HG02642 (cell line): ENCODE data around the gene EEF1G.
"Not testable (repeated sequence)": the region's sequence is repeated elsewhere in the genome, so short reads cannot be mapped to it uniquely, and the experiment has no call there.

Experiments
- ATAC-seq: cut with Tn5 transposase; IDR thresholded peaks from one replicate; pipeline ENCODE4 v1.9.1; 2021; ENCODE audit warnings: mild to moderate bottlenecking; ENCODE audit not compliant: unreplicated experiment, poor library complexity

Gene EEF1G

GRCh38 chr11:62580959-62581715, 7.4 kb upstream of the EEF1G start:
- ATAC-seq = no peak

GRCh38 chr11:62579252-62579651, 5.6 kb upstream of the EEF1G start:
- ATAC-seq = no peak

DNA sequence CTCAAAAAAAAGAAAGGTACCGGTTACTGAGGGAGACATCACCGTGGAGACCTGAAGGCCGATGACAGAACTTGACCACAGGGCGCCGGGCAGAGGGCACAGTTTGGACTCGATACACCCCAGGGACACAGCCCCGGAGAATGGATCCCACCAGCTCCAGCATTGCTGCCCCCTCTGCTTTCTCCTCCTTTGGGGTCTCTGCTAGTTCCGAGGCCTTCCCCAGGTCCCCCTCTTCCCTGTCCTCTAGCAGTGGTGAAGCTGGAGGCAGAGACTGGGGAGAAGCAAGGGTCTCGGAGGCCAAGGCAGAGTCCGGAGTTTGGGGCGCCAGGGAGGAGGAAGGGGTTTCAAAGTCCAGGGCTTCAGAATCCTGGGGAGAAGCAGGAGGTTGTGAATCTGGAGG, 4.8 kb upstream of the EEF1G start:
- ATAC-seq = no peak

- ATAC-seq = no peak
These were observed 3.5 kb upstream of the EEF1G start for GRCh38 chr11:62577046-62577714.

DNA sequence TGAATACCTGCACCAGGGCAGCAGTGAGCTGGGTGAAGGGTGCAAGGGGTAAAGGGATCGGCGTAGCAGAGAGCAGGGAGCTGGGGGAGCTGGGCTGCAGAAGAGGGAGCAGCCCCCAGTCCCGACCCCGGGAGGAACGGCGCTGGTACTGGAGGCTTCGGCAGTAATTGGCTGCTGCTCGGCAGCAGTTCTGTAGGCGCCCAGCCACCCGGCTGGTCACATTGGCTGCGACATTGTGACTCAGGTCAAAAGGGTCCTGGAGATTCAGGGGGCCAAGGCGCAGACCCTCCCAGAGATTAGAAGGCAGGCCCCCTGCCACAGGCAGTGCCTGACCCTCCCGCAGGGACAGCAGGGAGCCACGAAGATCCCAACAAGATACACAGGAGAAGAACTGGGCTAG, 2.1 kb upstream of the EEF1G start:
- no peak for ATAC-seq

- no peak for ATAC-seq
These were observed 1.5 kb upstream of the EEF1G start for GRCh38 chr11:62575156-62575555.

DNA sequence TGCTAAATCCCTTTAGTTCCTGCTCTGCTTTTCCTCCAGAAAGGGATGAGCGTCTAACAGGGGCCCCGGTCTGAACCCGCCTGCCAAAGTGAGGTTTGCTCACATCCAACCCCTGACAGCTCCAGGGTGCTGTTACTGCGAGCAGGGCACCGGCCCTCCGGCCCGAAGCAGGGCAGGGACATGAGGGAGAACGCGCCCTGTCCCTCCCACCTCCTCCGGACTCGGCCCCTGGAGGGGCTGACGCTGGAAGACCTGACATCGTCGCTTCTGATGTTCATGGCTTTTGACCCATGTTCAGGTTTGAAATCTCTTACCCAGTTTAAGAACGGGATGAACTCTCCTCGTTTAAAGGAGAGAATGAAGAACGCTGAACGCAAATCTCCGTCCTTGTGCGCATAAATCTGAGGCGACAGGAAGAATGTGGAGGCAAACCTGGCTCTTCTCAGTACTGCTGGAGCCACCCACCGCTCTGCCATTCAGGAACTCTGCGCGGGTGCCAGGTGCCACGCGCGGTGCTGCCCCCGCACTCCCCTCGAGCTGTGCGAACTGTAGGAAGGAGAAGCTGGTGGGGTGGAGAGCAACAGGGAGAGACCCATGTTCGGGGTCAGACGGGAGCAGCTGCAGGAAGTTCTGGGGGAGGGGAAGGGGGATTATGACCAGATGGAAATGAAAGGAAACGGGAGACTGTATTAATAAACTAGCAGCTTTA, 826 bp upstream of the EEF1G start:
- peak; percentile 14 for ATAC-seq

DNA sequence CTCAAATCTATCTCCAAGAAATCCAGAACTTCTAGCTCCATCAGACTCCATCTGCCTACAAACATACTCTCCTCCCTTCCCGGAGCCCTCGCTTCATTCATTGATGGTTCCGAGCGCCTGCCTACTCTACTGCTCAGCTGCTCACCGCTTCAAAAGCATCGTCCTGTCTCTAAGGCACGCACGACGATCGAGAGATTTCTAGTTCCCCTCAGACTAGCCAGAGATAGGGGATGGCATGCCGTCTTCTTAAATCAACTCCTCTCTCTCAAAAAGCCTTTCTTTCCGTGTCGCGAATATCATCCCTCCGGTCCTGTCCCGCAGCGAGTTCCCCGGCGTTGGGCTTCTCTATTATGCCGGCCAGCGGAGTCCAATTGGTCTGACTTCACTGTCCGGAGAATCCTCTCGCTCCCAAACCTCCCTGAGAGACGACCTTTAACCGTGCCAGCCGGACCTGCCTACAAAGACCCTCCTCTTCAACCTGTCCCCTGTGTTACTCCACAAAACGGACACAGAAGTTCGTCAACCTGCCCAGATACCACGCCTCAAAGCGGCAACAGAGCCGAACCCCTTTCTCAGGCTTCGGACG, 592 bp downstream of the EEF1G start:
- ATAC-seq = peak; percentile 0

- ATAC-seq = no peak
These were observed 1.3 kb downstream of the EEF1G start for GRCh38 chr11:62572431-62572830.

DNA sequence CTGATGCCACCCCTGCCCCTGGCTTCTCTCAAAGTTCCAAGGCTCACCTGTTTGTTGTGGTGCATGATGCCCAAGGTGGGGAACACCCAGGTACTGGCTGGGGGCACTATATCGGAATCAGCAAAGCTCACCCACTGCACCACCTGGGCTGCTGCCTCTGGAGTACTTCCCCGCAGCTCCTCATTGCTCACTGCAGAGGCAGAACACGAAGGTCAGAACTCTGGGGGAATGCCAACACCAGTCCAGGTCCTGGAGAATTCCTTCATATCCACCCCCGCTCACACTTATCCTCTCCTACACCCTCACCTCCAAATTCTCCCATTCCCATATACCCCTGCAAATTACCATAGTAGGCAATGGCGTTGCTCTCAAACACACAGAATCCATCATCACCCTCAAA, 2.2 kb downstream of the EEF1G start:
- ATAC-seq = not testable (repeated sequence)

DNA sequence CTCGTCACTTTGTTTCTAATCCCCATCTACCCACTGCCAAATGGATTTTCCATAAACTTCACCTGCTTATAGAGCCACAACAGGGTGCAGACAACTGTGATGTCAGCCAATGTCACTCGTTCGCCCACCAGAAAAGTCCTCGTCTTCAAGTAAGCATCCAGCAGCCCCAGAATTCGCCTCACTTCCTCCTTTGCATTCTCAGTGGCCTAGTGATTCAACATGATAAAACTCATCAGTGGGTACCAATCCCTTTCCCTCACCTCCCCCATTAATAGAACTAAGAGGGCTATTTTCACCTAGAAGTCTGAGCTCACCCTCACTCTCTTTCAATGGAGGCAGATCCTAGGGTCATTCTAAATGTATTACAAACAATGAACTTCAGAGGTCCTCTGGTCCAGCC, 2.8 kb downstream of the EEF1G start:
- not testable (repeated sequence) for ATAC-seq

DNA sequence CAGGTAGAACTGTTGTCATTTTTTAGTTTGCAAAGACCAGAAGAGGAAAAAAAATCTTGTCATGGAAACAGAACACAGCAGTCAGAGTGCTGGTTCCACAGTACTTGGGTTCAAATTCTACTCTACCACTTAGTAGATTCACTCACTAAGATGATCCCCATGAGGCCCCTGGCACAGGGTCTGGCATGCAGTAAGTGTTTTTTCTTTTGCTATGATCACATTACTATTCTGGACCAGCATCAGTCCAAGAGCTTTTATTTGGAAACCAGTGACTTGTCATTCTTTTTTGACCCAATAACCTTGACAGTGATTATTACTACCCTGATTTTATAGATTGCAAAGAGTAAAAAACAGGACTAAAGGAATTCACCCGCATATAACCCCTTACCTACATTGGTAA, 4.1 kb downstream of the EEF1G start:
- no peak for ATAC-seq

DNA sequence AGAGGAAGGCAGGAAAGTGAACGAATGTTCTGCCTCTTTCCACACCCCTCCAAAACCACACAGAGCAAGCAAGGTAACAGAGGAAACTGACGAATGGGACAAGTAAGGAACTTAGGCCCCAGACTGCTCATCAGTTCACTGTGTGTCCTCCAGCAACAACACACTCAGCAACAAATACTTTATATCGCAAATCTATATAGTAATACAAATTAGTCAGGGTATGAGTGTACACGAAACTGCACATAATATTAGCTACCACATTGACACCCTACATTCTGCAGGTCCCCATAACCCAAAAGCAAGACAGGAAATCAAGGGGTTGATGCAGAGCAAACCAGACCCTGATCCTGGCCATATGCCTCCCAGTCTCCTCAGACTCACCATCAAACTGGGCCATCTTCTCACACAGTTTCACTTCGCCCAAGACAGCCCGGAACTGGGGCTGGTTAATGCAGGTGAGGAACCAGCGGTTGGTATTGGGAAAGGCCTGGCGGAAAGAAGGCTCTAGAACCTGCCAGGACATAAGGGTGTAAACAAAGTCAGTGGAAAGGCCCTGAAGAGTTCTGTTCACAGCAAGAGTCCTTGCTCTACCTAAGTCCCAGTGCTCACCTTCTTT, 6.6 kb downstream of the EEF1G start:
- ATAC-seq = no peak

GRCh38 chr11:62566247-62566646, 7.4 kb downstream of the EEF1G start:
- ATAC-seq = no peak

- ATAC-seq = no peak
These were observed 8.4 kb downstream of the EEF1G start for GRCh38 chr11:62565100-62565802.

GRCh38 chr11:62561677-62562230, 11.9 kb downstream of the EEF1G start:
- not testable (repeated sequence) for ATAC-seq

GRCh38 chr11:62560566-62561103, 13.1 kb downstream of the EEF1G start:
- ATAC-seq = peak; percentile 27

DNA sequence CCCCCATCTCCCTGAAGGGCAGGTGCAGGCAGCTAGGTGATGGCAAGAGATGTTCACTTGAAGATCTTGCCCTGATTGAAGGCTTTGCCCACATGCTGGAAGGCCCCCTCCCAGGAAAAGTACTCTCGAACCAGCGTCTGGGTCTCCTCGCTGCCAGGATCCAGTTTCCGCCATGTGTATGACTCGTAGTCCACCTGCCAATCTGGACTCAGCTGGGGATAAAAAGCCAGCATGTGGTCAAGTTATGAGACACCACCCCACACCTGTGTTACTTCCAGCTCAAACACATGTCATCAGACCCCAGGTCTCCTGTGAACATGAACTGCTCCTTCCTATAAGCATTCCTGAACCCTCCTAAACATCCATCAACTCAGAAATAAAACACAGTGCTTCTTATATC, 14.1 kb downstream of the EEF1G start:
- not testable (repeated sequence) for ATAC-seq

- ATAC-seq = no peak
These were observed 14.5 kb downstream of the EEF1G start for GRCh38 chr11:62559204-62559603.
